ENCODE results near the gene NFIA.

The NFIA gene

GRCh38 chr1:61315011-61315410, 232.7 kb downstream of the NFIA start:
- no peak for DNase-seq

- DNase-seq: no peak
These were observed 234.1 kb downstream of the NFIA start for GRCh38 chr1:61316493-61316892.

- no peak for DNase-seq
These were observed 236.2 kb downstream of the NFIA start for GRCh38 chr1:61318319-61319125.

DNA sequence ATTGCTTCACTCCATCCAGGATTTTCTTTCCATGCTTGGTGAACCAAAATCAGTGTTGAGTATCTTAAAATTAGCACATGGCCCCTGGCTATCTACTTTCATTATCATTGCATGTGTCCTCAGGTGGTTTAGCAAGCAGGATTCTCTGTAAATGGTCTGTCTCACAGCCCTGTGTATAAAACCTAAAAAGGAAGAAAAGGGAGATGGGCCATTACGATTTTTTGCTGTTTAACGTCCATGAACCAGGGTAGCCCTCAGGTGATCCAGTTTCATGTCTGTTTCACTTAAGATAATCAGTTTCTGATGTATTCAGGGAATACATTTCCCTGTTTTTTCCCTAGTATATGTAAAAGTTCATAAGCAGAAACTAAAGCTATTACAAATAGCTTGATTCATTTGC, 238.2 kb downstream of the NFIA start:
- no peak for DNase-seq

GRCh38 chr1:61322008-61322744, 239.8 kb downstream of the NFIA start:
- no peak for DNase-seq

DNA sequence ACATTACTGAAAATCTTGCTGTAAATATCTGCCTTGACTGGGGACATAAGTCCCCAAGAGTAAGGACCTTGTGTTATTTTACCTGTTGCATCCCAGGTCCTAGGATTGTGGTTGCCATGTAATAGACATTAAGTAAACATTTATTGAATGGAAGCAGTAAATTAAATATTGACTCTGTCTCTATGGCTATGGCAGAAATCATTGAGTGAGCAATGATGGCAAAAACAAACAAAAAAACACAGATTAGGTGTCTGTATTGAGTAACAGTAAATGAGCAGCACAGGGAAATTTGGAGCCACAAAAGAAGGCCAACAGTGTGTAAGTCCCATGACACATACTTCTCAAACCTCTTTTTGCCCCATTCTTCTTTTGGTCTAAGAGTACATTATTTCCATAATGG, 240.4 kb downstream of the NFIA start:
- no peak for DNase-seq

GRCh38 chr1:61323681-61324328, 241.4 kb downstream of the NFIA start:
- no peak for DNase-seq

- DNase-seq: no peak
These were observed 244.4 kb downstream of the NFIA start for GRCh38 chr1:61326713-61327112.

DNA sequence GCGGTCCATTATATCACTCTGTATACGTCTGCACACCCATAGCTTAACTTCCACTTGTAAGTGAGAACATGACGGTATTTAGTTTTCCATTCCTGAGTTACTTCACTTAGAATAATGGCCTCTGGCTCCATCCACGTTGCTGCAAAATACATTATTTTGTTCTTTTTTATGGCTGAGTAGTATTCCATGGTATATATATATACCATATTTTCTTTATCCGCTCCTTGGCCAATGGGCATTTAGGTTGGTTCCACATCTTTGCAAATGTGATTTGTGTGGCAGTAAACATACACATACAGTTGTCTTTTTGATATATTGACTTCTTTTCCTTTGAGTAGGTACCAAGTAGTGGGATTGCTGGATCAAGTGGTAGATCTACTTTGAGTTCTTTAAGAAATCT, 245.1 kb downstream of the NFIA start:
- DNase-seq: no peak

DNA sequence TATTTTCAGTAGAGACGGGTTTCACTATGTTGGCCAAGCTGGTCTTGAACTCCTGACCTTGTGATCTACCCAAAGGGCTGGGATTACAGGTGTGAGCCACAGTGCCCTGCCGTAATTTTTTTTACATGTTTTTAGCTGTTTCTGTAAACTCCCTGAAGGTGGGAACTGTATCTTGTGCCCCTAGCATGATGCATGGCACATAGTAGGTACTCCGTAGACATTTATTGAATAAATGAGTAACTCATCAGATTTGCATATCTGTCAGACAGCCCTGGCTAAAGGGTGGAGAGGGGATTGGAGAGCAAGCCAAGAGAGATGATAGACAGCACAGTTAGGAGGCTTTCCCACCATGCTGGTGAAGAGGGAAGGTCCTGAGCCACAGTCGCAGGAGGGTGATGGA, 247.2 kb downstream of the NFIA start:
- no peak for DNase-seq

DNA sequence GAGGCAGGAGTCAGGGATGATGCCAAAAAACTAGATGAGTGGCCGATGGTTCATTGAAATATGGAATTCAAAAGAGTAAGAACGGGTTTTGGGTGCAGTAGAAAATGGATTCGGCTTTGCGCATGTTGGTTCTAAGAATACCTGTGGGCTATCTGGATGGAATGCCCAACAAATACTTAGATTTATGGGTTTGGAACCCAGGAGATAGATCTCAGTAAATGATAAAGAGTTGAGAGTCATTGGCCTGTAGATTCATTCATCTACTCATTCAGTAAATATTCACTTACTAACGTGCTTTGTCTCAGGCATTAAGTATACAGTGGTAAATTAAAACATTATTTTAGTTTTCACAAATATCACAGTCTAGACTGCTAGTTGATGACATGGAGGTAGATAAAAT, 247.7 kb downstream of the NFIA start:
- no peak for DNase-seq

DNA sequence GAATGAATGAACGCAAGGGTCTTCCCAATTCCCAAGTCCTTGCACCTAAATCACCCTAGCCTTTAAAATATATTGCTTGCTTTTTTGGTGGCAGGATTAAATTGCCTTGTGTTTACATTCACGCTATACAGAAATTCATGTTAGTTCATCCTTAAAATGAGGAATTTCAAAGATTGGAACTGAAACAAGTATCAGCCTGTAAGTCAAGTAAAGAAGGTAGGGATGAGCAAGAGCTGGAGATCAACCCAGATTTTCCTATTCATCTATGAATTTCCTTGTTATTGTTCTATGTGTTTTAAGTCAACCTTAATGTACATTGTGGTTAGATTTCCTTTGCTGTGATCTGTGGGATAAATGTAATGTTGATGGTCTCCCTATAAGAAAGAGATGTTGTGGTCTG, 248.2 kb downstream of the NFIA start:
- DNase-seq: no peak

- DNase-seq: no peak
These were observed 249.9 kb downstream of the NFIA start for GRCh38 chr1:61332196-61332753.

- no peak for DNase-seq
These were observed 250.4 kb downstream of the NFIA start for GRCh38 chr1:61332796-61333195.

DNA sequence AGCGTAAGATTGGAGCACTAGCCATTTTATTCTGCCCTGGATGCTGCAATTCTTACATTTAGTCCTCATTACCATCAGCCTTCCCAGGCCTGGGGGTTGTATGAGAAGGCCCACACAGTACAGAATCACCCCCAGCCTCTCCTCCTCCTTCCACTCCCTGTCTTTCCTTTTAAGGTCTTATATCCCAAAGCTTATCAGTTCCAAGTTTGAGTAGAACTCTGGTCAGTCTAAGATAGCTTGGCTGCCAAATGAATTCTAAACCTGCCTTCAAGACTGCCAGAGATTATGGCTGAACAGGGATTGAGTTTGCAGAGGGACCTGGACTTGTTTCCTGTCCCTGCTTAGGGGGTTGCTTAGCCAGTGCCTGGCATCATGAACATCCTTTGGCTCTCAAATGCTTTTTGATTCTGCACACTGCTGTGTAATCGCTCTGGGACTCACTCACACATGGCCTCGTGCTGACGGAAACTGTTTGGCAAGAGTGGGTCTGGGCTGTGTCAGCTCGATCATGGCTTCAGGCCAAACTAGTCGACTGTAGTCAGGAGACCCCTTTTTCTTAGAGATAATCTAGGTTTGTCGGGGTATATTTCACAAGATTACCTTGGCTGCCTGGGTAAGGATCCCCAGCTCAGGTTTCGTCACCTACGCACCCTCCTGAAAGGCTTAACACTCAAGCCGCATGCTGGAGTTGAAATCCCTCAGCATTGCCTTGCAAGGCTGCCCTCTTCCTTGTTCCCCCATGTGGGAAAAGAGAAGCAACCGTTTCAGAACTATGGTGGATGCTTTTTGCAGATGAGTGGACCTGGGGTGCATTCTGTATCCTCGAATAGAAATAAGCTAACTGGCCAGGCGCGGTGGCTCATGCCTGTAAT, 252.6 kb downstream of the NFIA start:
- DNase-seq: no peak

DNA sequence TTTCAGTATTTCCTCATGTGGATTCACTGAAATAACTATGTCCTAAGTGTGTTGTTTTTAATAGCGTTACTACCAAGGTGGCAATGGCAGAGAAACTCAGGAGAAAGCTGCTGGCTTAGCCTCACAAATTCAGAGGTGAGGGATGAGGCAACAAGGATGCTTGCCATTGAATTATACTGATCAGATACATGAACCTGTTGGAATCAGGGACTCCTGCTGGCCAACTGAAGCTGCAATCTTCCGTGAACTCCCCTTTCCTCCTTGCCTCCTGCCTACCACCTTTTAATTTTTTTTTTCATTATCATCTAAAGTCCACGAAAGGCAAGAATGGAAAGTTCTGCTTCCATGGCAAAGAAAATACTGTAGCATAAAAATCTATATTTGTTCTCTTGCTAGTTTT, 254.7 kb downstream of the NFIA start:
- DNase-seq: no peak

GRCh38 chr1:61337441-61337951, 255.1 kb downstream of the NFIA start:
- DNase-seq: no peak

GRCh38 chr1:61337981-61338848, 255.9 kb downstream of the NFIA start:
- DNase-seq: no peak

DNA sequence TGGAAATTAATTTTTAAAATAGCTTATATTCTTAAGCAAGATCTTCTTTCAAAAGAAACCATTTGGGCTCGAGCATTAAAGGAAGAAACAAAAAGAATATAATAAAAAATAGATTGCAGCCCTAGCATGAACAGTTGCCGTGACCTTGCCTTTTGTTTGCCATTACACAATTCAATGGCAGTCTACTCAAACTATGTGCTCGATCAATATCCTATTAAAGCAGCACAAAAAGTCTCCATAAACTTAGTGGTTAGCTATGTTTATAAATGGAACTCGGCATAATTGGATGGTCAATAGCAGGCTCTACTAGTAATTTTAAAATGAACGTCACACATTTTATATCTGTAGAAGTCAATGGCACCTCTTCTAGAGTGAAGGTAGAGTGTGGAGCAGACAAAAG, 256.5 kb downstream of the NFIA start:
- no peak for DNase-seq

DNA sequence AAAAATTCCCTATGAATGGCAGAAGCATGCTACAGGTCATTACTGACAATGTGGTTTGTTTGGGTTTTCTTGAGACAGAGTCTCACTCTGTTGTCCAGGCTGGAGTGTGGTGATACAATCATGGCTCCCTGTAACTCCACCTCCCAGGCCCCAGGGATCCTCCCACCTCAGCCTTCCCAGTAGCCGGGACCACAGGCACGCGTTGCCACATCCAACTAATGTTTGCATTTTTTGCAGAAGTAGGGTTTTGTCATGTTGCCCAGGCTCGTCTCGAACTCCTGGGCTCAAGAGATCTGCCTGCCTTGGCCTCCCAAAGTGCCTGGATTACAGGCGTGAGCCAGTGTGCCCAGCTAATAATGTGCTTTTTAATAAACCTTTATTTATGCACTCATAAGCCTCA, 259.1 kb downstream of the NFIA start:
- DNase-seq: no peak

DNA sequence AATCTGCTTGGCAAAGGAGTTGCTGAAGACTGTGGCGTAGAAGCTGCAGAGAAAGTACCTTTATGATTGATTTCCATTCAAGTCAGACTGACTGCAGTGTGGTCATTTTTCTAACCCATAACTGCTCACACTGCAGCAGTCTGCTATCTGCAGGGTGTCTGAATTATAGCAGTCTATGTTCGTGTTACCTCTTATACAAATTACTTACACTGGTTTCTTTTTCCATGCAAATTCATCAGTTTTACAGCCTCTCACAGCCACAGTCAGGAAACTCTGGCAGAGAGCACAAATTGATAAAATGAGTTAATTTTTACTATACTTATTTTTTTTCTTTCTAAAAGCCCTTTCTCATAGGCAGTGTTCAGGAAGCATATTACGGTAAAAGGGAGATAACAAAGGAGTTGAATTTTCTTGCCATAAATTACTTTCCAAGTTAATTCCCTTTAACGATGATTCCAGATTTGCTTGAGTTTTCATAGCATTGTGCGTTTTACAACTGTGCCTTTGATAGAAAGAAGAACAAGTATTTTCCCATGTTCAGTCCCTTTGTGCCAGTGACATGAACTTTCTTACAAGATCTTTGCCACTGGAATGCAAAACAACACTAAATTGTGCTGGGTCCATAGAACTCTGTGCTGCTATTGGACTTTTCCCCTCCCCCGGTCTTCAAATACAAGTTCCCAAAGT, 261.5 kb downstream of the NFIA start:
- no peak for DNase-seq

Measured in activated CD4-positive, alpha-beta T cell treated with anti-CD3 and anti-CD28 coated beads, Interleukin-2, amount 50 U/mL, for 4 hours (primary cell).